GM19395 (cell line): Measurements from ENCODE around the gene RBP5.

Source experiments
- ATAC-seq: cut with Tn5 transposase; IDR thresholded peaks from one replicate; pipeline ENCODE4 v1.9.1; 2021; ENCODE audit warnings: mild to moderate bottlenecking, moderate library complexity; ENCODE audit not compliant: unreplicated experiment

The RBP5 gene

GRCh38 chr12:7076493-7076892, 52.2 kb downstream of the RBP5 start:
- ATAC-seq = no peak

GRCh38 chr12:7075939-7076338, 52.8 kb downstream of the RBP5 start:
- no peak for ATAC-seq

GRCh38 chr12:7075518-7075917, 53.2 kb downstream of the RBP5 start:
- no peak for ATAC-seq

- no peak for ATAC-seq
Measured at GRCh38 chr12:7073946-7074345, 54.7 kb downstream of the RBP5 start.
